GM04503 (cell line): ENCODE results near the gene SBNO2.

ENCODE experiments used
- DNase-seq: peaks from one replicate; pipeline ENCODE4 v3.0.0-alpha.2; 2012; ENCODE audit warnings: low read depth

SBNO2 gene

DNA sequence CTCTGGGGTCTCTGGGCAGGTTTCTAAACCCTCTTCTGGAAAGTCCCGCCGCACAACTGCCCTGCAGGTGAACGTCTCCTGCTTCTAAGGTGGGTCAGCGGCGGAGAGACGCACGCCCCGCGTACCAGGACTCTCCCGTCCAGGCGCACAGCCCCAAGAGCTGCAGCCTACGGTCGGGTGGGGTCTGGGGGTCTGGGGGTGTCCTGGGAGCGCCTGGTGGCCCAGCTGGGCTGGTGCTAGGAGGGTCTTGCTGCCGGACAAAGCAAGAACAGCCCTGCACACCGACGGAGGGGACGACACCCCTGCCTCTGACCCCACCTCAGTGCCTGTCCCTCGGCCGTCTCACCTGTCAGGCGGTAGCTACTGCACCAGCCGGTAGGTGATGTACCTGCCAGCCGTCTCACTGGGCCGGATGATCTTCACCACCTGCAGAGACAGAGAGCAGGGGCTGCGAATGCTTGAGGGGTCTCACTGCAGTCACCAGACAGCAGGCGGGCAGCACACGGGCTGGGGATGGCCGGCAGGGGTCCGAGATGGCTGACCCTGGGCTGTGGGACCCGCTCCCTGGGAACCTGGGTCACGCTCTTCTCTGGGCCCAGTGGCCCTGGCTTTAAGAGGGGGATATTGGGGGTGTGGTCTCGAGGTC, 84.8 kb downstream of the SBNO2 start:
- DNase-seq, result no peak

- DNase-seq, result no peak
These were observed 85.6 kb downstream of the SBNO2 start for GRCh38 chr19:1088416-1089010.

DNA sequence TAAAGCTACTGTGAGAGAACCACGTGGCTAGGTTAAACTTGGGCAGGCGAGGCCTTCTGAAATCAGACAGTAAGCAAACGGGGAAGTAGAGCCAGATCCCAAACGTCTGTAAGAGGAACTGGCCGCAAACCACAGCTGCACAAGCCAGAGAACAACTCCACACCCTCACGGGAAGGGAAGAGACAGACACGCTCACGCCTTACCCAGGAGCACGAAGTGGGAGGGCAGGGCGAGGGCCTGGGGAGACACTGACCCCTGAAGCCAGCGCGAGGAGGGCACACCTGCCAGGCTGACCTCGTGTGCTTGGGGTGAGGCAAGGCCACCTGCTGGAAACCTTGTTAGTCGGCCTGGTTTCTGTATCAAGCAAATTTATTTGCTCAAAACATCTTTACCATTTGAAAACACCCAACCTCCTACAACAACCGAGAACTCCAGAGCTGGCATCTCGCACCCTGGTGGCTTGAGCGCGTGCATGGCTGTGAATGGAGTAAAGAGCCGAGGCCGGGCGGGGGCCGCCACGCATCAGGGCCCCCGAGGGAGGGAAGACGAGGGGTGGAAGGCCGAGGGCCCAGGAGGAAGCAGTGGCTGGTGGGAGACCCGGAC, 86.2 kb downstream of the SBNO2 start:
- no peak for DNase-seq

DNA sequence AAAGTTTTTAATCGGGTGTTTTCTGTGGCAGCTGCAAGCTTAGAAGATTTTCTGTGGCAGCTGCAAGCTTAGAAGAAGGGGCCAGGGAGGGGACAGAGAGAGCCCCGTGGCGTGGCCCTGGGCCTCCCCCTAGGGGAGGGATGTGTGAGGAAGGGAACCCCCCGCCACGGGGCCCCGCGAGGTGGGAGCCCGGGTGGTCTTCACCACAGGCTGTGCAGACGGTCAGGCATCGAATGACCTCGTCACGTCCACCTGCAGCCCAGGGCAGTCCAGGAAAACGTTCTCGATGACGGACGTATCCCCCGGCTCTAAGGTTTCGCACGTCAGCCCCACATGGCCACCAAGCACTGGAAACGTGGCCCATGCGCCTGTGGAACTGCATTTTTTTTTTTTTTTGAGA, 87.5 kb downstream of the SBNO2 start:
- no peak for DNase-seq

- no peak for DNase-seq
These were observed 88.2 kb downstream of the SBNO2 start for GRCh38 chr19:1085676-1086442.

GRCh38 chr19:1085053-1085658, 88.9 kb downstream of the SBNO2 start:
- DNase-seq, result no peak

DNA sequence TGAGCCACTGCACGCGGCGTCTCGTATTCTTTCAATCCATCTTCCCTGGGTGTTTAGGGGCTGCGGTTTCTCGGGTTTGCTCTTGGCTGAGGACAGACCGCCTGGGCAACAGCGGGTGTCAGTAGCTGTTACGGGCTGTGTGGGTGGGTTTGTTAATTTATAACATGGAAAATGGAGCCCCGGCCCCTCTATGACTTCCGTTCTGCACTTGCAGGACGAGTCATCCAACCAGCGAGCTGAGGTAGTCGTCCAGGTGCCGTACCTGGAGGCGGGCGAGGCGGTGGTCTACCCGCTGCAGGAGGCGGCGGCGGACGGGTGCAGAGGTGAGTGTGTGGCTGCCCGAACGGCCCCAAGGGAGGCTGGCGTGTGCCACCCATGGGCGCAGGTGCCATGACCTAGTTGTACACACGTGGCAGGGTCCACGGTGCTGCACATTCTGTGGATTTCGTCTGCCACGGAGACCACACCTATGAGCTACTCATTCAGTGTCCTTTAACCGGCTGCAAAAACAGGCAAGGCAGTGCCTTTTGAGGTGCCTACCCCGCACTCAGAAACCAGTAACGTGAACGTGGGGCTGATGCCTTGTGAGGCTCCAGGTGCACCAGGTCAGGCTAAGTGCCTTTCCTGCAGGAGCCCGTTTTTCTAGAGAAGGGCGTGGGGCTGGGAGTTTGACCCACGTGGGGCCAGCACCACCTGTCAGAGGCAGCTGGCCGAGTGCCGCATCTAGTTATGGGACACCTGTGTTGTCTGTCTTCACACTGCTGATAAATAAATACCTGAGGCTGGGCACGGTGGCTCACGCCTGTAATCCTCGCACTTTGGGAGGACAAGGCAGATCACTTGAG, 89.8 kb downstream of the SBNO2 start:
- no peak for DNase-seq

GRCh38 chr19:1082928-1083816, 90.9 kb downstream of the SBNO2 start:
- DNase-seq, result no peak

DNA sequence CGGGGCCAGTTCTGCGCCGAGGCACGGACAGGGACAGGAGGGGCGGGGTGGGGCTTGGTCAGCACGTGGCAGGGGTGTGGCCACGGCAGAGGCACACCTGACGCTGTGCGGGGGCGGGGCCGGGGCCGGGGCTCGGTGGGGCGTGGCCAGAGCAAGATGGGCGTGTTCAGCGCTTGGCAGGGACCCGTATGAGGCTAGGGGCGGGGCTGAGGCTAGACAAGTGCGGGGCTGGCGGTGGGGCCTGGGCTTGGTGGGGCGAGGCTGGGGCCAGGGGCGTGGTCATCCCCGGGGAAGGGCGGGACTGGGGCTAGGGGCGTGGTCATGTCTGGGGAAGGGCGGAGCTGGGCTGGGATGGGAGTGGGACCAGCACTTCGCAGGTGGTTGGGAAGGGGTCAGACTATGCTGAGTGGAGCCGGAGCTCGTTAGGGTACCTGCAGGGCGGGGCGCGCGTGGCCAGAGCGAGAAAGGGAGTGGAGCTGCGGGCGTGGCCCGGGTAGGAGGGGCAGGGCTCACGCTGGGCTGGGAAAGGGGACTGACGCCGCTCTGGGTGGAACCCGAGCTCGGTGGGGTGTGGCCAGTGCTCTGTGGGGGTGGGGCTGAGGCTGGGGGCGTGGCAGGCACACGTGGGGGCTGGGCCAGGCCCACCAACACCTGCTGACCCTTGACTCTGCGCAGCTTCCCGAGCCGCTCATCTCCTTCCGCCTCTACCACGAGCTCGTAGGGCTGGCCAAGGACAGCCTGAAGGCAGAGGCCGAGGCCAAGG, 91.7 kb downstream of the SBNO2 start:
- DNase-seq, result no peak

- no peak for DNase-seq
These were observed 92.5 kb downstream of the SBNO2 start for GRCh38 chr19:1081301-1082164.

DNA sequence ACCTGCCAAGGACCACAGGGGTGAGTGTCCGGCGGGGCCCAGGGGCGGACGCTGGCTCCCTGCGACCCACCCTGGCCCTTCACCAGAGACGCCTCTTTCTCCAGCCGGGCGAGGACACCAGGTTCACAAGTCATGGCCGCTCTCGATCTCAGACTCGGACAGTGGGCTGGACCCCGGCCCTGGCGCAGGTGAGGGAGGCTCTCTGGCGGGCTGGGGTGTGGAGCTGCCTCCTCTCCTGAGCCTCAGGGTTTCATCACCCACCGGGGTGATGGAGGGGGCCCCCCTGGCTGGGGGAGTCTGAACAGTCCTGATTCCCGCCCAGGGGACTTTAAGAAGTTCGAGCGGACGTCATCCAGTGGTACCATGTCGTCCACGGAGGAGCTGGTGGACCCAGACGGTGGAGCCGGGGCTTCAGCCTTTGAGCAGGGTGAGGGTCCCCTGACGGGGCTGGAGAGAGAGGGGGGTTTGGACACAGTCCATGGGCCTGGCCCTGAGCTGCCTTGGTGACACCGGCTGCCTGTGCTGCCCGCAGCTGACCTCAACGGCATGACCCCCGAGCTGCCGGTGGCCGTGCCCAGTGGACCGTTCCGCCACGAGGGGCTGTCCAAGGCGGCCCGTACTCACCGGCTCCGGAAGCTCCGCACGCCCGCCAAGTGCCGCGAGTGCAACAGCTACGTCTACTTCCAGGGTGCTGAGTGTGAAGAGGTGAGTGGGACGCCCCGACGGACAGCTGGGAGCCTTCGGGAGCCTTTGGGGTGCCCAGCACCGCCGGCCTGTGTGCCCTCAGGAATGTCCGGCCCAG, 93.5 kb downstream of the SBNO2 start:
- DNase-seq, result no peak

- no peak for DNase-seq
These were observed 94.4 kb downstream of the SBNO2 start for GRCh38 chr19:1079566-1080111.

GRCh38 chr19:1076951-1077350, 97.1 kb downstream of the SBNO2 start:
- DNase-seq, result no peak

DNA sequence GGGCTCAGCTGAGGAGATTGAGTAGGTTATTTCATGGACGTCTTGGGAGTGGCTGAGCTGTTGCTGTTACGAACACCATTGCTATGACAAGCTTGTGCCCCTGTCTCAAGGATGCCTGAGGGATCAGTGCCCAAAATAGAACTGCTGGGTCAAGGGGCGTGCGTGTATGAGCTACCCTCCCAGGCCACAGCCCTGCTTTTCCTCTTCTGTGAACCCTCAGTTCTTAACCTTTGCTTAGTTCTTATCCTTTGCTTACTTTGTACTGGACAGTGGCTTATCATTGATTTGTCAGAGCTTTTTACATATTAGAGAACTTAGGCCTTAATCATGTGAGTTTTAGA, 98.1 kb downstream of the SBNO2 start:
- DNase-seq, result no peak

GRCh38 chr19:1074544-1075283, 99.4 kb downstream of the SBNO2 start:
- no peak for DNase-seq

DNA sequence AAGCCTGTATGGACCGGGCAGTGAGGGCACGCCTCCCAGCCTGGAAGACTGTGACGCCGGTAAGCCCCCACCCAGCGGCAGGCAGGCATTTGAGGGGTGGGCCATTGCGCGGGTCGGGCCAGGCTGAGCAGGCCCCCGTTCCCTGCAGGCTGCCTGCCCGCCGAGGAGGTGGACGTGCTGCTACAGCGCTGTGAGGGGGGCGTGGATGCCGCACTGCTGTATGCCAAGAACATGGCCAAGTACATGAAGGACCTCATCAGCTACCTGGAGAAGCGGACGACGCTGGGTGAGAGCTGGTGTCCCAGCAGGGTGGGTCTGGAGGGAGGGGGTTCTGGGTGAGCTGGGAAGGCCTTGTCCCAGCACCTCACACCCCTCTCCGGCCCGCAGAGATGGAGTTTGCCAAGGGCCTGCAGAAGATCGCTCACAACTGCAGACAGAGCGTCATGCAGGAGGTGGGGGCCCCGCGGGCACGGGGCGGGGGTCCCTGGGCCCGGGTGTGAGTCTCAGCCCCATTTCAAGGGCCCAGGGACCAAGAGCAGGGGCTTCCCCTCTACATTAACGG, 100.0 kb downstream of the SBNO2 start:
- no peak for DNase-seq
